HG03571 (cell line): Measurements from ENCODE around the gene PARP14.

Experiments used
- ATAC-seq: cut with Tn5 transposase; IDR thresholded peaks from one replicate; pipeline ENCODE4 v1.9.1; 2021; ENCODE audit not compliant: unreplicated experiment

The PARP14 gene

GRCh38 chr3:122760453-122761271 is 80.0 kb downstream of the PARP14 start:
- no peak for ATAC-seq

- ATAC-seq = no peak
Measured at GRCh38 chr3:122766430-122766829, 85.8 kb downstream of the PARP14 start.

DNA sequence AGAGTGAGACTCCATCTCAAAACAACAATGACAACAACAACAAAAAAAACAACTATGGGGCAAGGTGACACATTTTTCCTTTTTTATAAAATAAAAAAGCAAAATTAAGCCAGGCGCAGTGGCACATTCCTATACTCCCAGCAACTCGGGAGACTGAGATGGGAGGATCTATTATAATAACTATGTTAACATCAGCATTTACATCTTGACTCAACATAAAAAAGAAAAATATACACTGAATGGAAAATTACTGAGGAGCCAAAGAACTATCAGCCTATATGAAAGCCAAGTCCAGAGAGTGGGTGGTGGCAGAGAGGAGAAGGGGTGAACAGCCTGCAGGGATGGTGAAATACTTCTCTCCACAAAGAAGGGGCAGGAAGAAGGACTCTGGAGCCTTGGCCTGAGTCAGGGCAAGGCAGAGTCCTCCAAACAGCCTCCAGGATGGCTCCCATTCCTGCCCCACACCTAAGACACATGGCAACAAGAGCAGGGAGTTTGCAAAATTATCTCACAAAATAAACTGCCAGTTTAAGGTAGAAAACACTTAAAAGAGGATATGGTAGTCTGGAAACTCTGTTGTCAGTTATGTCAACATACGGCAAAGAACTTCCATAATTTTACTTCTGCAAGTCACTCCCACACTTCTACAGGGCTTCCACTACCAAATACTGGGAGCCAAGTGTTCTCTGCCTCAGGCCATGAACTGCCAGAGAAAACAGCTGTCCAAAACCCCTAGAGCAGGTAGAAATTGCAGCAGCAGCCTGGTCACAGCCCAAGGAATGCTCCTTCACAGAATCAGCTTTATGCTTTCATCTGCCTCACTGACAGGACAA is 87.1 kb downstream of the PARP14 start:
- no peak for ATAC-seq

DNA sequence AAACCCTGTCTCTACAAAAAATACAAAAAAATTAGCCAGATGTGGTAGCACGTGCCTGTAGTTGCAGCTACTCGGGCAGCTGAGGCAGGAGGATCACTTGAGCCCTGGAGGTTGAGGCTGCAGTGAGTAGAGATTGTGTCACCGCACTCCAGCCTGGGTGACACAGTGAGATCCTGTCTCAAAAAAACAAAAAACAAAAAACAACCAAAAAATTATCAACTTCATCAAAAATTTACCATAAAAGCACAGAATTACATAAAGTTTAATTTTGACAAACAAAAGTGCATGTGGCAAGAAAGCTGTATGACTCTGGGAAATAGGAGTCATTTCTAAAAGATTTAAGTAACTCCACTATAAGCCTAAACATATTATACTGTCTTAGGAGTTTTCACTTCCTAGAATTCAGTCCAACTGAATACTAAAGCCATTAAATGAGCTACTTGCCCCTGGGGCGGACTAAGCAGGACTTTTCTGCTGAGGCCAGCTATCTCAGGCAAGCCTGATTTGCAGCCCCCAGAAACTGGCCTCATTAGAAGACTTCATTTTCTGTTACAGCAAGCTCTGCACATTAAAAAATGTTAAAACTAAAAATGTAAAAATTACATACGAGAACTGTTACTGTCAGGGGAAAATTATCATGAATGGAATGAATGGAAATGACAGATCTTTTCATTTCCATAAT is 90.0 kb downstream of the PARP14 start:
- ATAC-seq = no peak

DNA sequence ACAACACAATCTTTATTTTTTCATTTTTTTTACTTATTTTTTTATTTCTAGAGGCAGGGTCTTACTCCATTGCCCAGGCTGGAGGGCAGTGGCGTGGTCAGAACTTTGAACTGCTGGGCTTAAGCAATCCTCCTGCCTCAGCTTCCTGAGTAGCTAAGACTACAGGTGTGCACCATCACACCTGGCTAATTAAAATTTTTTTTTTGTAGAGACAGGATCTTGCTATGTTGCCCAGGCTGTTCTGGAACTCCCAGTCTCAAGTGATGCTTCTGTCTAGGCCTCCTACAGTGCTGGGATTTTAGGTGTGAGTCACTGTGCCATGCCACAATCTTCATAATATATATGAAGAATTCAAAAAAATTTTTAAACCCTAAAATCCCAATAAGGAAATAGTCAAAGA is 92.2 kb downstream of the PARP14 start:
- no peak for ATAC-seq

- no peak for ATAC-seq
Measured at GRCh38 chr3:122773944-122774509, 93.4 kb downstream of the PARP14 start.

- ATAC-seq = no peak
Measured at GRCh38 chr3:122774564-122774963, 93.9 kb downstream of the PARP14 start.

- no peak for ATAC-seq
Measured at GRCh38 chr3:122776675-122777468, 96.2 kb downstream of the PARP14 start.

DNA sequence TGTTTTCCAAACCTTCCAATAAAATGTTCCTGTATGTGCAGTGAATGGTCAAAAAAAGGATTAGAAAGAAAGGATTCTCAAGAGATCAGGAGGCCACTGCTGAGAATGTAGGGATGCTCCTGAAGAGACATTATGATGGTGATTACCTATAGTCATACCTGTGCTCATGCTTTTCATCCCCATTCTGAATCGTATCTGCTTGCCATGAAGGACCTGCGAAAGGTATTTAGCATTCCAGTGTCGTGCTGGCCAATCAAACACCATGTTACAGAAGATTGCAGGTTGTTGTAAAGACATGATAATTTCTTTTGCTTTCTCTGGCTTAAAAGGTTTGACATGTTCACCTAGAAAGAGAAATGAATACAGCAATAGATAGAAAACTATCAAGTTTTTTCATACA is 96.9 kb downstream of the PARP14 start:
- no peak for ATAC-seq
